Right atrium auricular region (tissue), 2 donors: ENCODE measurements around the gene NCKAP5. TPM values are rescaled to one million over a fixed set of nuclear protein-coding genes. Genes with fewer than 3 reads are reported as not detected.

Experiments
- DNase-seq: peaks from one replicate; pipeline ENCODE4 v3.0.0-alpha.2; 2019; ENCODE audit warnings: low spot score
- H3K27ac ChIP-seq, 2 donors: fragments of 200-600 bp; sonication (generic); 1 replicate in 1 of 2; 2 replicates in 1 of 2; pipeline ENCODE4 v1.5.1; 2016 to 2019
- H3K27me3 ChIP-seq, 2 donors: fragments of 200-600 bp; sonication (generic); one replicate each; pipeline versions ENCODE4 v1.5.1 to v1.6.0; 2017 to 2019
- H3K36me3 ChIP-seq: fragments of 200-600 bp; sonication (generic); one replicate; pipeline ENCODE4 v1.5.1; 2016
- H3K4me1 ChIP-seq, 2 donors: fragments of 200-600 bp; sonication (generic); one replicate each; pipeline versions ENCODE4 v1.5.1 to v1.6.0; 2017 to 2019
- H3K4me3 ChIP-seq, 2 donors: fragments of 200-600 bp; sonication (generic); 1 replicate in 1 of 2; 2 replicates in 1 of 2; pipeline ENCODE4 v1.5.1; 2017 to 2019; ENCODE audit warnings: mild to moderate bottlenecking in 1 of 2, moderate library complexity in 1 of 2
- H3K9me3 ChIP-seq, 2 donors: fragments of 200-600 bp; sonication (generic); one replicate each; pipeline ENCODE4 v1.5.1; 2019
- total RNA-seq, 2 donors: library from RNA; depleted of rRNA; stranded (reverse); fragments of >200 nt; gene quantifications; one replicate each; pipeline ENCODE4 v1.1.0, GENCODE V29; 2016
- TF ChIP-seq, protein P1 (sequence below), 2 donors: fragments of 200-600 bp; sonication (generic); IDR thresholded peaks; one replicate each; pipeline ENCODE4 v1.5.1; 2019; ENCODE audit warnings: antibody characterized with exemption in 2 of 2

Gene NCKAP5
- total RNA-seq, 2 donors from 2014 or later: 3.6 to 5.4 TPM

DNA sequence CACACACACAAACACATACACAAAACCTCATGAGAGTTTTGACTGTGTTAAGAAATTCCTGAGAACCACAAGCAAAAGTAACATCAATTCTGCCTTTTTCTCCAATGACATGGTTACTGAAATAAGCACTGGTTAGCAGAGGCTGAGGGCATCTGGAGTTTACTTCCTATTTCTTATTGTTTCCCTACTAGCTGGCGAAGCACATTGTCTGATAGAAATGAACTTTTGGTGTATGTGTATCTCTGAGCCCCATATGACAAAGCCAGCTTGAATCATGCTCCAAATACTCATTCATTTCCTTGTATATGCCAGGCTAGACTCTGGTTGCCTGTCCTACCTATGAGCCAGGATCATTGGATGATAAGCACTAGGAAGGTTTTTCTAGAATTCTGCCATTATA, 203.1 kb downstream of the NCKAP5 start:
- no peaks in the 10 kb centered on the region for H3K27me3 ChIP-seq
- H3K27ac ChIP-seq: no peak overlapping the region
- H3K36me3 ChIP-seq: no peaks in the 10 kb centered on the region
- TF ChIP-seq, protein P1, sequence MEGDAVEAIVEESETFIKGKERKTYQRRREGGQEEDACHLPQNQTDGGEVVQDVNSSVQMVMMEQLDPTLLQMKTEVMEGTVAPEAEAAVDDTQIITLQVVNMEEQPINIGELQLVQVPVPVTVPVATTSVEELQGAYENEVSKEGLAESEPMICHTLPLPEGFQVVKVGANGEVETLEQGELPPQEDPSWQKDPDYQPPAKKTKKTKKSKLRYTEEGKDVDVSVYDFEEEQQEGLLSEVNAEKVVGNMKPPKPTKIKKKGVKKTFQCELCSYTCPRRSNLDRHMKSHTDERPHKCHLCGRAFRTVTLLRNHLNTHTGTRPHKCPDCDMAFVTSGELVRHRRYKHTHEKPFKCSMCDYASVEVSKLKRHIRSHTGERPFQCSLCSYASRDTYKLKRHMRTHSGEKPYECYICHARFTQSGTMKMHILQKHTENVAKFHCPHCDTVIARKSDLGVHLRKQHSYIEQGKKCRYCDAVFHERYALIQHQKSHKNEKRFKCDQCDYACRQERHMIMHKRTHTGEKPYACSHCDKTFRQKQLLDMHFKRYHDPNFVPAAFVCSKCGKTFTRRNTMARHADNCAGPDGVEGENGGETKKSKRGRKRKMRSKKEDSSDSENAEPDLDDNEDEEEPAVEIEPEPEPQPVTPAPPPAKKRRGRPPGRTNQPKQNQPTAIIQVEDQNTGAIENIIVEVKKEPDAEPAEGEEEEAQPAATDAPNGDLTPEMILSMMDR (IDR thresholded peaks at IDR 0.05): no peak
- H3K4me1 ChIP-seq: peaks cover 0 to 9% of the 10 kb centered on the region in 2 donors
- DNase-seq: no peak
- H3K4me3 ChIP-seq: no peak overlapping the region
- no peaks in the 10 kb centered on the region for H3K9me3 ChIP-seq

DNA sequence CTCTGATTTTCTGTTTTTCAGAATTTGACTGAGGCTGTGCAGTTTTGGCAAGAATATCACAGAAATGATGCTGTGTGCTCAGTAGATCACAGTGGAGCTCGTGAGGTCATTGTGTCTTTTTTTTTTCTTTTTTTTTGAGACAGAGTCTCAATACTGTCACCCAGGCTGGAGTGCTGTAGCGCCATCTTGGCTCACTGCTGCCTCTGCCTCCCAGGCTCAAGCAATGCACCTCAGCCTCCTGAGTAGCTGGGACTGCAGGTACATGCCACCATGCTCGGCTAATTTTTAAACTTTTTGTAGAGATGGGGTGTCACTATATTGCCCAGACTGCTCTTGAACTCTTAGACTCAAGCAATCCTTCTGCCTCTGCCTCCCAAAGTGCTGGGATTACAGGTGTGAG, 203.6 kb downstream of the NCKAP5 start:
- no peaks in the 10 kb centered on the region for H3K36me3 ChIP-seq
- no peaks in the 10 kb centered on the region for H3K27me3 ChIP-seq
- H3K9me3 ChIP-seq: no peaks in the 10 kb centered on the region
- peaks cover 0 to 10% of the 10 kb centered on the region in 2 donors for H3K4me1 ChIP-seq
- TF ChIP-seq, protein P1 (IDR thresholded peaks at IDR 0.05): no peak
- no peak for DNase-seq
- no peak overlapping the region for H3K4me3 ChIP-seq
- no peak overlapping the region for H3K27ac ChIP-seq

DNA sequence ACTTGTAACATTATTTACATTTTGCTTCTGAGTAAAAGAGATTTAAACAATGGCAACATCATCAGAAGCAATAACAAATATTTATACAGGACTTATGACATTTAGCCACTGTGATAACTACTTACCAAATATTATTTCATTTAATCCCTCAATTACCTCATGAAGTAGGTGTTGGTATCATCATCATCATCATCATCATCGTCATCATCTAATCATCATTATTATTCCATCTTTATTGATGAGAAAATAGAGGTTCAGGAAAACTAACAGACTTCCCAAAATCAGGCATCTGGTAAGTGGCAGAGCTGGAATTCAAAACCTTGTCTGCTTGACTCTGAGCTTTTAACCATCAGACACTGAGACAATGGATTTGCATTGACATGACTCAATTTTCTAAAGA, 204.4 kb downstream of the NCKAP5 start:
- no peaks in the 10 kb centered on the region for H3K9me3 ChIP-seq
- peaks cover 0 to 10% of the 10 kb centered on the region in 2 donors for H3K4me1 ChIP-seq
- TF ChIP-seq, protein P1 (IDR thresholded peaks at IDR 0.05): no peak
- H3K27ac ChIP-seq: no peak overlapping the region
- no peaks in the 10 kb centered on the region for H3K27me3 ChIP-seq
- H3K4me3 ChIP-seq: no peak overlapping the region
- no peak for DNase-seq
- no peaks in the 10 kb centered on the region for H3K36me3 ChIP-seq

DNA sequence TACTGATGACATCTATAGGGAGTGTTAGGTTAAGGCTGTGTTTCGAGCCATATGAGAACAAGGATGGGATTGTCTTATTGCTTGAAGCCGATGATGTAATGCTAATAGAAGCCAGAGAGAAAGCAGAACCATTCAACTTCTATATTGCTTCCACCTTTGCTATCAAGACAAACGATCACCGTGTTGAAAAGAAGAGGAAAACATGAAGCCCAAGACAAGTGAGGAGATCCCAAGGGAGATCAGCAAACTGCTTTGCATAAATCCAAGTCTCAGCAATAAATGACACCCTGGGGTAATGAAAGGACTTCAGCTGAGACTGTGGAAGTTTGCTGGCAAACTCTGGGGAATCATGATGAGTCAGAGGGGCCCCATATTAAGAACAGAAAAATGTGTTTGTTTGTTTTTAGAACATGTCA, 206.2 kb downstream of the NCKAP5 start:
- no peak for DNase-seq
- Histone ChIP-seq H3K27ac (no peak overlapping the region), H3K9me3 (no peaks in the 10 kb centered on the region), H3K27me3 (no peaks in the 10 kb centered on the region), H3K36me3 (no peaks in the 10 kb centered on the region), H3K4me3 (no peak overlapping the region), H3K4me1 (peaks cover 0 to 10% of the 10 kb centered on the region in 2 donors)
- TF ChIP-seq, protein P1 (IDR thresholded peaks at IDR 0.05): no peak

DNA sequence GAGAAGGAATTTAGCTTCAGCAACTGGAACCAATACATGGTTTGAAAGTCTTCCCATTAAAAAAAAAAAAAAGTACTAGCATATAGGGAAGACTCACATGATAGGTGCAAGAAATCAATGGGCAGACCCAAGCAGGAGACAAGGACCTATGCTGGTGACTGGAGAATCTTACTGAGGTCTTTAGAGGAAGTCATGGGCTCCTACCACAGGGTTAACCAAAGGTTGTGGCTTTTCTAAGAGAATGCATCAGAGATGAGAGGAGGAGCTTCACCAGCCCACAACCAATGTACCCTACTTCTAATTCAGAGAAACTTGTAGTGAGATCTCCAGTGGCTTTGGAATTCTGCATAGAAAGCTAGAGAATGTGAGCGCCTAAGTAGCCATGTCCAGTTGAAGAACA, 207.4 kb downstream of the NCKAP5 start:
- TF ChIP-seq, protein P1 (IDR thresholded peaks at IDR 0.05): no peak
- DNase-seq: no peak
- H3K36me3 ChIP-seq: no peaks in the 10 kb centered on the region

DNA sequence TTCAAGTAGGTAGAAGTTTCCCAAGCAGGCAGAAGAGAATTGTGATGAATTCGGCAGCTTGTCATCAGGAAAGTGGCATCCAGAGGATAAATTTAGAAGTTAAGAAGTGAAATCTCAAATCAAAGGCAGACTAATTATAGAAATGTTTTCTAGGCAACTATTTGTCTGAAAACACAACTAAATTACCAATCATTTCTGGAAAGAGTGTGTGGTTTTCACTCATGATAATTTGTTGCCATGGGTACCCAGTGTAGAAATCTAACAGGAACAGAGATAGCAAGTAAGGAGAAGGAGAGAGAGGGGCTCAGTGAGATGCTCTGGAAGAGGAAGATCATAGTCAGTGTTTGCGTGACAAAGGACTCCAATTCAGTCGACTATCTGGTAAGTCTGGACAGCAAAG, 208.1 kb downstream of the NCKAP5 start:
- H3K4me1 ChIP-seq: peaks cover 0 to 10% of the 10 kb centered on the region in 2 donors
- no peak for DNase-seq
- TF ChIP-seq, protein P1 (IDR thresholded peaks at IDR 0.05): no peak
- H3K4me3 ChIP-seq: no peak overlapping the region
- H3K27ac ChIP-seq: no peak overlapping the region
- no peaks in the 10 kb centered on the region for H3K9me3 ChIP-seq
- no peaks in the 10 kb centered on the region for H3K27me3 ChIP-seq
- no peaks in the 10 kb centered on the region for H3K36me3 ChIP-seq

More for the DNA sequence above, 207.4 kb downstream of the NCKAP5 start:
- Histone ChIP-seq H3K4me1 (peaks cover 0 to 10% of the 10 kb centered on the region in 2 donors), H3K4me3 (no peak overlapping the region), H3K9me3 (no peaks in the 10 kb centered on the region), H3K27me3 (no peaks in the 10 kb centered on the region), H3K27ac (no peak overlapping the region)
